Measurements from ENCODE around the gene PPP1R36. TPM values are rescaled to one million over a fixed set of nuclear protein-coding genes. Genes with fewer than 3 reads are reported as not detected.
"Not testable (repeated sequence)": the region's sequence is repeated elsewhere in the genome, so short reads cannot be mapped to it uniquely, and the experiment has no call there.

PPP1R36 gene
- total RNA-seq, 1 donor from 2014 or later, result 1.6 TPM

DNA sequence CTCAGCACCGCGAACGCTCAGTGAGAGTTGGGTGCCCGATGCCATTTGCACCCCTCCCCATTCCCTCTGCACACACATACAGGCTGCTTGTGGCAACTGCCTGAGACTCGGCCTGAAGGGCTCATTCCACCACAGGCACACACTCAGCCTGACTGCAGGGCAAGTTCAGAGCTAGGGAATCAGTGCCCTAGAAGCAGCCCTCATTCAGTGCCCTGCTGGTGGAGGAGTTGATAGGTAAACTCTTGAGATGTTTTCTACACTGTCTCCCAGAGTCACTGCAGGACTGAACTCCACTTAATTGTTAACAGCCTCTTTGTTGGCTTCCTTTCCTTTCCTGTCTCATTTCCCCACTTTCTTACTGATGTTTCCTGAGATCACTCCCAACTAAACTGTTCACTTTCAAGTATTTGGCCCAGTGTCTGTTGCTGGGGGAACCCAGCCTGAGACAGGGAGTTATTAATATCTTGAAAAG, 16.9 kb downstream of the PPP1R36 start:
- peak; percentile 81 for DNase-seq

DNA sequence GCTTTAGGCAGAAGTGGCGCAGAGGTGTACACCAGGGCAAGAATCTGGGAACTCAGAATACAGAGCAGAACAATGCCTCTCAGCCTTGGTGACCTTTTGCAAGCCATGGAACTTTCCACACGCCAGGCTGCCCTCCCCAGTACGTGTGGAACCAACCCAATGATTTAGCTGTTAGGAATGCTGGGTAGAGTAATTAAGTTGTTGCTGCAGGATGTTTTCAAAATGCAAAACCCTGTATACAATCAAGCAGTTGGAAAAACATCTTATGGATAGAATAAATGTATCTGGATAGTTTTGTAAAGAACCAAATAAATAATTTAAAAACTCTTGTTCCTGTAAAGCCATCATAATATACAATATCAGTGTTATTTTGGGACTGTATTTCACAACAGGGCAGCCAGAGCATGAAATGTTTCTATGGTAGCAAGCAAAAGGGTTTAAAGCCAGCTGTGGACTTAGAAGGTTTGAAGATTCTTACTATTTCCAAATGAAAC, 19.4 kb downstream of the PPP1R36 start:
- DNase-seq, result peak; percentile 57

DNA sequence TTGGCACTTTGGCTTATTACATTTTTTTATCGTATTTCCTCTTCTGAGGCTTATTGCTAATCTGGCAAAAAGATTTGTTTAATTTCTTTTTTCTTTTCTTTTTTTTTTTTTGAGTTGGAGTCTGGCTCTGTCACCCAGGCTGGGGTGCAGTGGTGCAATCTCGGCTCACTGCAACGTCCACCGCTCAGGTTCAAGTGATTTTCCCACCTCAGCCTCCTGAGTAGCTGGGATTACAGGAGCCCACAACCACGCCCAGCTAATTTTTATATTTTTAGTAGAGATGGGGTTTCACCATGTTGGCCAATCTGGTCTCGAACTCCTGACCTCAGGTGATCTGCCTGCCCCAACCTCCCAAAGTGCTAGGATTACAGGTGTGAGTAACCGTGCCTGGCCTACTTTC, 19.9 kb downstream of the PPP1R36 start:
- DNase-seq, result not testable (repeated sequence)

DNA sequence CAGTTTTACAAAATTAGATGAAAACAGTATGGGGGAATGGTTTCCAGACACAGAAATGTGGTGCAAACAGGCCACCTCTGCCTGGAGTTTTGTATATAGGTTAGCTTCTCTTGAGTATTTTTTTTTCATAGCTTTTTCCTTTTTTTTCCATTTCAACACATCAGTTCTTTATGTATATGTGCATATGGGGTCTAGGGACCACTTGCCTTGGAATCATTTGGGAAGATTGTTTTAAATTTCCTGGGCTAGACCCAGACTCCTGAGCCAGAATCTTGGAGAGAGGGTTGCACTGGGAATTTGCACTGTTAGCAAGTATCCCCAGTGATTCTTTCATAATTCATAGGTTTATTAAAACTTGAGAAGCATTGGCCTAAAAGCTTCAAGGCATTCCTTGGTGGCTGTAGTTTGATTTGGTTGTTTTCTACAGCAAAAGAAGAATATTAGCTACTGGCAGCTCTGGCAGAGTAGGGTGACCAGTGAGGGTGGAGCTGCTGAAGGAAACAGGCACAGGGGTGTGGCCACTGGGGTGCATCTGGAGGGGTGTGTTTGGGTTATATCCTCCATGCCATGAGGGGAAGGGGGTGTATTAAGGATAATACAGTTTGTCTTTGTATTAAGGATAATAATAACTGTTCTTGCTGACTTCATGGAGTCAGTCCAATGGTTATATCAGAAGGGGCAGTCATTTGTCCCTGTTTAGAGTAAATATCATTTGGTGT, 22.8 kb downstream of the PPP1R36 start:
- peak; percentile 48 for DNase-seq

DNA sequence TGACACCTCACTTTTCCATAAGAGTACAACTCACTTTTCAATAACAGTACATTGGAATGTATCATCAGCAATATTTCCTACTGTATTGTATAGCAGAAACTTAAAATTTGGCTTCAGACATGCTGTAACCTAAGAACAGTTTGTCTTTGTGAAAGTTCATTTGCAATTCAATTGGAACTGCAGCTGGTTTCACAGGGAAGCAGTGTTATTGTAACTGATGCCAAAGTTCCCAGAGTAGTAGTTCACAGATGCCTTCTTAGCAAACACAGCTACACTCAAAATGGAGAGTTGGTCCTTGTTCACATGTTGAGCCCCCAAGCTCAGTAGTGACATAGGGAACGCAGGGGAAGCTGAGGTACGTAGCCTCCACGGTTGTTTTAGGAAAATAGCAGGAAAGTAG, 23.3 kb downstream of the PPP1R36 start:
- peak; percentile 92 for DNase-seq

DNA sequence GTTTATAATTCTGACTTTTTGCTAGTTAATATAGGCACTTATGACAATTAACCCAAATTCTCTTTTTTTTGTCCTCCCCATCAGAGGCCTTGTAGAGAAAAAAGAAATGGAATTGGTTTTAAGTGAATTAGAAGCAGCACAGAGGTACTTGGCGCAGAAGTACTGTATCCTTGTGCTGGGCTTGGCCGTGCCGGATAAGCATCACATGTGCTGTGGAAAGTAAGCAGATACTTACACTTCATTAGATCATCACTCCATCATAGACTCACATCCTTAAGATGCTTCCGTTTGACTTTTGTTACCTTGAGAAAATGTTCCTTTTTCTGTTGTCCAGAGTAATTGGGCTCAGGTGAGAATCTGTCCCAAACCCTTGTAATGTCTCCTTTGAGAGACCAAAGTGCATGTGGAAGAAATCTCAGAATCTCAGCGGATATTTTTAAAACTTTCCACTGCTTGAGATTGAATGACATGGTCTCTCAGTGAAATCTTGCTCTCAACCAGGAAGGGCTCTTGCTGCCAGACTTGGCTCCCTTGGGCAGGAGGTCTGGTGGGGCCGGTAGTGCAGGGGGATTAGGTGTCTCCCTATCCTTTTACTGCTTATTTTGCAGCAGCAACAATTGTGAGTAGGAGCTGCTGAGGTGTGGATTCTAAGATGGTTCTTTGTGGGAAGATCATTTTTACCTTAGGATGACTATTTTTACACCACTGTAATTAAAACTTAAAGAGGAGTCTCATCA, 24.8 kb downstream of the PPP1R36 start:
- DNase-seq, result peak; percentile 61

DNA sequence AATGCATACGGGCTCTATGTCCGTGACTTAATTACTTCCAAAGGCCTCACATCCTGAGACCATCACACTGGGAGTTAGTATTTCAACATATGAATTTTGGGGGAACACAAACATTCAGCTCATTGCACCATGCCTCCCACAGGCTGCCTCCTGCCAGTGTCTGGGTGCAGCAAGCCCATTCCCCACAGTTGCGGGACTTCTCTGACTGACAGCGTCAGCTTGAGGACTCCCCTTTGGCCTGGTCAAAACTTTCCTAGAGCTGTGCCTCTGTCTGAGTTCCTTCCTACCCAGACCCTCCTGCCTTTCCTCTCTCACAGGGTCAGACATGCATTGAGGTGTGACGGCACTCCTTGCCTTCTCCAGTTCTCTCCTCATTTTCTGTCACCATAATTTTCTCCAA, 27.4 kb downstream of the PPP1R36 start:
- DNase-seq, result no peak

DNA sequence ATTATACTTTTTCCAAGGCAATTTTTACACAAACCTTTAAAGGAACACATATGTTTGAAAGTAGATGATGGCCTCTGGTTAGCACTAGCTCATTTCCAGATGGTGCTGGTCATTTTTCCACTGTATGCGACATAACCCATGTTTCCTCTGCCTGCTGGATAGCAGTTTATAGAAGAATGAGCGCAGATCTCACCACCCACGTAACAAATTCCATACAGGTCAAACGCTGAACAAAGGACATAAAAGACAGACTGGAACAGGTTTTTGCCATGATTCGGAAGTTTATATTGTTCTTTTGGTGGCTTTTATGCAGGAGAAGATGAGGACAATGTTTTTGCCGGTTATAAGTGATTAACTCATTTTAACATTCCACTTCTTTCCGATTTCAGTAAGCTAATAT, 30.7 kb downstream of the PPP1R36 start:
- DNase-seq, result peak; percentile 36

DNA sequence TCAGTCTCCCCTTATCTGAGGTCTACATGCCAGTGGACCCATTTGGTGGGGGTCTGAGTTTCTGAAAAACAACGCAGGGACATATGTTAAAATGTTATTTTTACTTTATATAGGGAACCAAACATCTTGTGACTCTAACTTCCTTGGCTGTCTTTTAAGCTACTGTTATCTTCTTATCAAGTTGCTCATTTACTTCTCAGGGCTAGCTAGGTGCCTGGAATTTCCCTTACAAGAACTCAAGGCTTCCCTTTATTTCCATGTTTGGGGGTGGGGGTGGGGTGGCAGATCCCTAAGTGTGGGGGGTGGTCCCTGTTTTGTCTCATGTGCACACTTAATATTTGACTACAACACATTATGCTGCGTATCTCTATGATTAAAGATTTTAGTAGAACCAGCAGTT, 31.6 kb downstream of the PPP1R36 start:
- no peak for DNase-seq

DNA sequence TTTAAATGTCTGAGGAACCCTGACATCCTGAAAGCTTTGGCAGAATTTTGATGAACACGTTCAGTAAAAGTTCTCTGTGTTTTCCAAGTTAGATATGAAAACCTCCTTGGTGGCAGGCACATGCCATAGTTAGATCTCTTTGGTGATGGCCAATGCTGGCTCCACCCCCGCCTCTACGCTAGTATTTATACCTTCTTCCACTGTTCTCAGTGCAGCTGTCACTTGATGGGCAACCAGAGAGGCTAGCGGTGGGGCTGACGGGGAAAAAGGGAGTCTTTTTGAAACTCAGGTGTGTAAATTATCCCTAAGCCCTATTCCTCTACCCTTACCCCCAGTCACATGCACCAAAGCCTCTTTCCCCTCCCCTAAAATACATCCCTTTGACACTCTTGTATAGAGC, 32.1 kb downstream of the PPP1R36 start:
- no peak for DNase-seq

DNA sequence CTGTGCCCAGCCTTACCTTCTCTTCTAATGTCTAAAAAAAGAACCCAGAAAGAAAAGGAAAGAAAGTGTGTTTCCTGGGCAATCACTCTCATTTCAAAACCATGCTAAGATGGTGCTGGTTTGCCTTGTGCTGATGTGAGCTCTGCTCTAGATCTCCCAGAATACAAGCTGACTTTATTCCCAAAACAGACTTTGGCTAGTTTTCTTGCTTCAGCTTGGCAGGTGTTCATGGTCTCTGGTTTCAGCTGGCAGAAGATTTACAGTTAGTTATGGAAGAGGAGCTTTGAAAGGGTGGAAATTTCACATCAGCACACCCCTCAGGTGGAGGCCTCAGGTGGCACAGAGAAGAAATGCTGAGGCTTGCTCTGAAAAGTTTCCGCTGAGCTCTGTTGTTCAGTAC, 34.4 kb downstream of the PPP1R36 start:
- DNase-seq, result peak; percentile 58

DNA sequence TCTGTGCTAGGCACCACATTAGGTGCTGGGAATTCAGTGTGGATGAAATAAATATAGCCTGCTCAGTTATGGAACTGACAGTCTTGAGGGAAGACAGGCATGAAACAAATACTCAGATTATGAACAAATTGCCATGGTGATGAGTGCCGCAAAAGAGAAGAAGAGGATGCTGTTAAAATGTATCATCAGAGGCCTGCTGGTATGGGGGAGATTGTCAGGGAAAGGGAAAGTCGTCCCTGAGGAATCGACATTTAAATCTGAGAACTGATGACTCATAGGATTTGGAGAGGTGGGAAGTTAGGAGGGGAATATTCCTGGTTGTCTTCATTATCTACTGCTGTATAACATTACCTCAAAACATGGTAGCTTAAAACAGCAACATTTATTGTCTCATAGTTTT, 42.0 kb downstream of the PPP1R36 start:
- no peak for DNase-seq

DNA sequence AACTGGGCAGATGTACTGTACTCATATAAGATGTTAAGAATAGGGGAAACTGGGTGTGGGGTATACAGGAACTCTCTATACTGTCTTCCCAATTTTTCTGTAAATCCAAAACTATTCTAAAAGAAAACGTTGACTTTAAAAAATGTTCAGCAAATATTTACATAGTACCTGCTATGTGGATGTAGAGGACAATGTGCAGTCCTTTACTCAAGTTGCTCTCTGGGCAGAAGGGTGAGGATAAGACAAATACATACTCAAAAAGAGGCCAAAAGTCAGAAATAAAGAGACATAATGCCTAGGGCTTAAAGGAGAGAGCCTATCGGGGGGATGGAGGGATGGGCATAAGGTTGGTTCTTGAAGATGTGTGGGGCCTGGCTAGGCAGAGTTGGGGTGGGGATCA, 44.7 kb downstream of the PPP1R36 start:
- no peak for DNase-seq

DNA sequence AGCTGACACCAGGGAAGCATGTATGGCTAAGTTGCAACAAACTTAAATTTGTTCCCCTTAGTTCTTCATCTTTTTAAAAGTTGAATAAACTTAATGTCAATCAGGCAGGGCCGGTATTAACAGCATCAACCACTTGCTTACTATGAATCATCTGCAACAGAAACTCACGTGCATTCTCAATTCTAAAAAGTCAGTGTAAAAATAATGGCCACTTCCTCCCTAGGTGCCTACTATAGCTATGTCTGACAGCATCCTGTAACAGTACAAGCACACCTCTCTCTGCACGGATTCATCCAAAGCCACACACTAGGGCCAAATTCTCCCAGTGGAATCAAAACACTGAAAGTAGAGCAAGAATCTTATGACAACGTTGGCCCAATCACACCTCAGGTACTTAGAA, 48.6 kb downstream of the PPP1R36 start:
- no peak for DNase-seq

DNA sequence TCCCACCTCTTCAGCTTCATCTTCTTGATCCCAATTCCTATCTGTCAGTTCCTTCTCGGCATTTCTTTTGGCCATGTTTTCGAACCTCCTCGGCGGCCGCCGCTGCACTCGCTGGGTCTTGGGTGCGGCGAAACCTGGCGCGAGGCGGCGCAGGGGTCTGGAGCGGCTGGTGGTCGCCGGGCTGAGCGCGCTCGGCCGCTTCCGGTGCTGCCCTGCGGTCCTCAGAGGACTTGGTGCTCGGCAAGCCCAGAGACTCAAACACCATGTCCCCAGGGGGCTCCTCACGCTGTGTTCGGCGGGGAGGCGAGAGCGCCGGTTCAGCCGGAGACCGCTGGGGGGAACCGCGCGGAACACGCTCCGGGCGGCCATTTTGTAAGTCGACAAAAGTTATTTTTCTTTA, 51.8 kb downstream of the PPP1R36 start:
- DNase-seq, result no peak

DNA sequence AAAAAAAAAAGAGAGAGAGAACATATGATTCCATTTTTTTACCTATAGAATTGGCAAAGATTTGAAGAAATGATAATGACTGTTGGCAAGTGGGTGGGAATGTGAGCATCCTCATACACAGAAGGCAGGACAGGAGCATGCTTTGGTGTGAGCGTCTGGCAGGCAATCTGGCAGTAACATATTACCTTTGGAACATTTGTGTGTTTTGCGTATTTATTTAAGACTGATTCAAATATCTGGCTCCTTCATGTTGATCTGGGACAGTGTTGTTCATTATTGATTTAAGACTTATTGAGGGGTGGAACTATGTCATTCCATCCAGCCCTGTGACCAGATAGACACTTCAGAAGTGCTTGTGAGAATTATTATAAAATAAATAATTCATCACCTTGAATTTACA, 53.1 kb downstream of the PPP1R36 start:
- DNase-seq, result no peak

DNA sequence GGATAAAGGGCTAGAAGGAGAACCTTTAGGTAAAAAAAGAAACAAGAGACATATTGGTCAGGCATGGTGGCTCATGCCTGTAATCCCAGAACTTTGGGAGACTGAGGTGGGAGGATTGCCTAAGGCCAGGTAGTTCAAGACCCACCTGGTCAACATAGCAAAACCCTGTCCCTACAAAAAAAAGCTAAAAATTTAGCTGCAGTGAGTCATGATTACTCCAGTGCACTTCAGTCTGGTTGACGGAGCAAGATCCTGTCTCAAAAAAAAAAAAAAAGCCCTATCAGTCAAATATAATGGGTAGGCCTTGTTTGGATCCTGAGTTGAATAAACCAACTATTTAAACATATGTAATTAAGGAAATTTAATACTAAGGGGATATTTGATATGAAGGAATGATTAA, 54.2 kb downstream of the PPP1R36 start:
- no peak for DNase-seq

DNA sequence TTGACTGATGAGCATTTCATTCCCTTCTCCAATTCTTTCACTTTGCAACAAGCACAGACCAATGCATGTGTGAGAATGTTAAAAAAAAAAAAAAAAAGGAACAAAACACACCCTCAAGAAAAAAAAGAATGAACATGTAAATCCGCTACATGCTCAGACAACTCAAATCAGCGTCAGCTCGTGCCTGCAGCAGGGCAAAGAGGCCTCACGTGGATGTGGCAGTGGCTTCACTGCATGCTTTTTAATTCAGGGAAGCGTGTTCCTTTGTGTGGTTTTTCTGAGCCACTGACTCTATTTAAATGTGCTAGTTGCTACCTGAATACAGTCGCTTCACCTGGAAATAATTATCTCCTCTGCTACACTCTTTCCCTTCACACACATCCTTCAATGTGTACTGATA, 55.1 kb downstream of the PPP1R36 start:
- DNase-seq, result peak; percentile 59

DNA sequence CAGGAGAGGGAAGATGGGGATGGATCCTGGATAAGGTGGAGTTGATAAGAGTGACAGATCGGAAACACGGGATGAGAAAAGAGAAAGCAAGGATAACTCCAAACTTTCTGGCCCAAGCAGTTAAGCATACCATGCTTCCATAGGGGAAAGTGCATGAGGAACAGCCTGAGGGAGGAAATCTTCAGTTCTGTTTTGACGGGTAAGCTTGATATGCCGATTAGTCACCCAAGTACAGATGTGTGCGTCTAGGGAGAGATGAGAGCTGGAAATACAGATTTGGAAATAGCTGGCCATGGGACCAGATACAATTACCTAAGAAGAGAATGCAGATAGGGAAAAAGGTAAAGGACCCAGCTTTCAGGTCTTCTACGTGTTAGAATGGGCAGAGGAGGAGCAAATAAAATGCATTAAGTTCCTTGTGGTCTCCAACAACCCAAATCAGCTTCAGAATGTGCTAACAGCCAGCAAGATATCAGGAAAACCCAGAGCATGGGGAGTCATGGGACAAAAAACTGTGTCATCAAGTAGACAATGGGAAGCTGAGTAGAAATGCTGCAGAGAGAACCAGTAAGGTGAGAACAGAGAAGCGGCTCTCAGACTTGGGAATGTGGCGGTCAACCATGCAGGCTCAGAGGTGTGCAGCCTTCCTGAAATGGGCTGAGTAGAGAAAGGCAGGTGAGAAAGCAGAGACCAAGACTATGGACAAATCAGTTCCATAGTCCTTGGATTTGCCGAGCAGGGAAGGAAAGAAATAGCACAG, 56.3 kb downstream of the PPP1R36 start:
- no peak for DNase-seq

DNA sequence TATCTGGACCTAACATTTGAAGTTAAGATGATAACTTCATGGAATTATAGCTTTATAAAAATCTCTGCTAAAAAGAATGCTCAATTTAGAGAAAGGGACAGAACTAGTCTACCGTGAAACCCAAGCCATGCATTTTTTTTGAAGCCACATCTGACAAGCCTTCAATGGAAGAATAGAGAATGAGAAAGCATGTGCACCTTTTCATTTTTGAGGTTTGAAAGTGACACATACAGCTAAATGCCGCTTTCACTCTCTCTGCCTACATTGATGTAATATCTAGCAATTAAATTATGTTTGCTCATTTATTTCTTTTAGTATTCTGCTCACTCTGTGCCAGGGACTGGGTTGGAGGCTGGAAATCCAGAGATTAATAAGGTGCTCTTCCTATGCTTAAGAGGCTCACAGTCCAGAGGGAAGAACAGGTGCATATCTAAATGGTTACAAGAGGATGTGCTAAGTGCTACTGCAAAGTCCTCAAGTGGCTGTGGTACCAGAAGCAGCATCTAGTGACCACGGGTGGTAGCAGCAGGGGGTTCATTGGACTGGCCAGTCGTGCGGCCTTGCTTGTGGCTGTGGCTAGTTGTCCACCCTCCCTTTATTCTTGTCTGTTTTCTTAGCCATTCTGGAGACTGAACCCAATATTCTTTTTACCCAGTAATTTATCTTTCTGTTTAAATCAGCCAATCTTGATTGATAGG, 60.4 kb downstream of the PPP1R36 start:
- DNase-seq, result no peak

DNA sequence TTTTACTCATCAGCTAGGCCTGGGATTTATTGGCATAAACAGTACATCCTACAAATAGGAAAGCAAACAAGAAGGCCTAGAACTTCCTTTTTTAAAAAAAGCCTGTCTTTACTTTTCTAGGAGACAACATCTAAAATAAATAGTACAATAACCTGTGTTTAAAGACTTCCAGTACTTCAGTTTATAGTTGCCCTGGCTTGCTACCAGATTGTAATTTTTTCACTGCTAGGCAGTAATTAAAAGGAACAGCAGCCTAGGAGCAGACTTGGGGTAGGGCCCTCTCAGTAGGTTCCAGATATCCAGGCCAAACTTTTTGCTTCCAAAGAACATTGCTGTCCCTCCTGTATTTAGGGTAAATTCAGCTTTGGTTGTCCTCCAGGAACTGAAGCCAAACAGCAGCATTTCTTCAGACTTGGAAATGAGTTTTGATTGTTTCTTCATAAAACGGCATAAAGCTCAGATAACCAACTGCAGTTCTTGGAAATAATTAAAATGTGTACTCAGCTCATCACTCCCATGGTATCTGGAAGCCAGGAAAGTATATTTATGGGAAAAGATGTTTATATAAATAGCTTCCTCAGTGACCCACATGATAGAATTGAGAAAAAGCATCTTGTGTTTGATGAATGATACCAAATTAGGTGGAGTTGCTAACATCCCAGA, 61.7 kb downstream of the PPP1R36 start:
- peak; percentile 74 for DNase-seq

DNA sequence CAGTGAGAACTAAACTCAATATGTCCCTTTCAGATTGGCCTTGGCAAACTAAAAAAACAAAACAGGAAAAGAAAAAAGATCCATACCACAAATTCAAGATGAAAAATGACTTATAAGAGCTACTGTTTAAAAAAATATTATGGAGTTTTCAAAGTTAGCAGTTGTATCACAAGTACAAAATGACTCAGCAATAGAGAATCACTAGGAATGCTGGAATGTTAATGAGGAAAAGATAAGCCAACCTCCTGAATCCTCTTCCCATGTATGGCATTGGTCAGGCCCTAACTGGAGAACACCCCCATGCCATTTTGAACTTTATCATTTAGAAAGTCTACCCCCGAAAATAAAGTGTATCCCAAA, 62.2 kb downstream of the PPP1R36 start:
- DNase-seq, result no peak
